GM10266 (cell line): Measurements from ENCODE around the gene CENPK.

Experiments used
- DNase-seq: peaks from one replicate; pipeline ENCODE4 v3.0.0; 2012; ENCODE audit errors: extremely low spot score
- TF ChIP-seq, protein P1 (sequence below): IDR thresholded peaks from 2 replicates; pipeline ENCODE4 v1.5.1; 2012; ENCODE audit warnings: mild to moderate bottlenecking, low read depth; ENCODE audit not compliant: control insufficient read depth, insufficient read depth; ENCODE audit errors: missing control alignments

The CENPK gene

DNA sequence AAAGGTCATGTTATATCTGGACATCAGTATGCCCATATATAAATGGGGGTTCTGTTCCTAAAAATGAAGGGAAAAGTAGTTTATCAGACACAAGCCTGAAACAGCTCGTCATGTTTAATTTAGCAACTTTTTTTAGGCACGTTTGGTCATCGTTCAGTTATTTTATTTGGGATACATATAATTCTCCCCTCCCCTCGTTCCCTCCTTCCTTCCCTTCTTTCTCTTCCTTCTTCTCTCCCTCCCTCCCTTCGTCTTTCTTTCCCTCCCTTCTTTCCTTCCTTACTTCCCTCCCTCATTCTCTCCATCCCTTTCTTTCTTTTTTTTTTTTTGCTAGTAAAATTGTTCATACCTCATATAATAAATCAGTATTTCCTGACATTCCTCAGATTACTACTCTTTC, 3.5 kb upstream of the CENPK start:
- TF ChIP-seq, protein P1, sequence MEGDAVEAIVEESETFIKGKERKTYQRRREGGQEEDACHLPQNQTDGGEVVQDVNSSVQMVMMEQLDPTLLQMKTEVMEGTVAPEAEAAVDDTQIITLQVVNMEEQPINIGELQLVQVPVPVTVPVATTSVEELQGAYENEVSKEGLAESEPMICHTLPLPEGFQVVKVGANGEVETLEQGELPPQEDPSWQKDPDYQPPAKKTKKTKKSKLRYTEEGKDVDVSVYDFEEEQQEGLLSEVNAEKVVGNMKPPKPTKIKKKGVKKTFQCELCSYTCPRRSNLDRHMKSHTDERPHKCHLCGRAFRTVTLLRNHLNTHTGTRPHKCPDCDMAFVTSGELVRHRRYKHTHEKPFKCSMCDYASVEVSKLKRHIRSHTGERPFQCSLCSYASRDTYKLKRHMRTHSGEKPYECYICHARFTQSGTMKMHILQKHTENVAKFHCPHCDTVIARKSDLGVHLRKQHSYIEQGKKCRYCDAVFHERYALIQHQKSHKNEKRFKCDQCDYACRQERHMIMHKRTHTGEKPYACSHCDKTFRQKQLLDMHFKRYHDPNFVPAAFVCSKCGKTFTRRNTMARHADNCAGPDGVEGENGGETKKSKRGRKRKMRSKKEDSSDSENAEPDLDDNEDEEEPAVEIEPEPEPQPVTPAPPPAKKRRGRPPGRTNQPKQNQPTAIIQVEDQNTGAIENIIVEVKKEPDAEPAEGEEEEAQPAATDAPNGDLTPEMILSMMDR = no peak
- DNase-seq = no peak

DNA sequence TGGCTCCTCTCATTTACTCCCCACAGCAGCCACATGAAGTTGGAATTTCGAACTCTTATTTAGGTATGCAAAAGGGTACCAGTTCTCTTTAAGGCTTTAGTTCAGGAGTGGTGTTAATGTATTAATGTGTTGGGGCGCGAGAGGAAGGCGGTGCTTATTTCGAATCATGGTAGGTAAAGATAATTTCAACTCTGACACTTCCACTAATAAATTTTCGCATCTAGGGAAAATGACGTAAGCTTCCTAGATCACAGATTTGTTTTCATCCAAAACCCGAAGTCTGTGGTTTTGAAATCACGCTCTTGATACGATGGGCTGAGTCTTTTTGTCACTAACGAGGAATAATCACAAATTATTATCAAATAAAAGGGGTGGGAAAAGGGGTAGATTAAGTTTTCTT, 809 bp upstream of the CENPK start:
- TF ChIP-seq, protein P1 = no peak
- no peak for DNase-seq

DNA sequence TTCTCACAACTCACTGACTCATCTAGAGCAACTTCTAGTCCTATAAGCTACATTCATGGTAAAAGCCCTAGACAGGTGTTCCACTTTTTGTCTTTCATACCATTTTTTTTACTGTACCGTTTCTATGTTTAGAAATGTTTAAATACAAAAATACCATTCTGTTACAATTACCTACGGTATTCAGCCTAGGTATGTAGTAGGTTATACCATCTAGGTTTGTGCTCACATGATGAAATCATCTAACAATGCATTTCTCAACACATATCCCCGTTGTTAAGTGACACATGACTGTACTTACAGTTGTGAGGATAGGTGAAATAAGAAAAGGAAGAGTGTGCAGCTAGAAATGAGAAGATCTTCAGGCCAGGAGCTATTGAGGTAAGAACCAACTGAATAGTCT, 6.2 kb downstream of the CENPK start:
- DNase-seq = no peak
- TF ChIP-seq, protein P1 = no peak

DNA sequence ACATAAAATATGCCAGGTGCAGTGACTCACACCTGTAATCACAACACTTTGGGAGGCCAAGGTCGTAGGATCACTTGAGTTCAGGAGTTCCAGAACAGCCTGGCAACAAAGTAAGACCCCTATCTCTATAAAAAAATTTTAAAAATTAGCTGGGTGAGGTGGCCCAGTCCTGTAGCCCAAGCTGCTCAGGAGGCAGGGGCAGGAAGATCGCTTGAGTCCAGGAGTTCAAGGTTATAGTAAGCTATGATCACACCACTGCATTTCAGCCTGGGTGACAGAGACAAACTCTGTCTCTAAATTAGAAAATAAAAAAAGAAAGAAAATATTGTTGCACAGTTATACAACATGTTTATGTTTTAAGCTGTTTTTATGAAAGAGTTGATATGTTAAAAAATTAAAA, 6.8 kb downstream of the CENPK start:
- TF ChIP-seq, protein P1 = no peak
- DNase-seq = no peak

DNA sequence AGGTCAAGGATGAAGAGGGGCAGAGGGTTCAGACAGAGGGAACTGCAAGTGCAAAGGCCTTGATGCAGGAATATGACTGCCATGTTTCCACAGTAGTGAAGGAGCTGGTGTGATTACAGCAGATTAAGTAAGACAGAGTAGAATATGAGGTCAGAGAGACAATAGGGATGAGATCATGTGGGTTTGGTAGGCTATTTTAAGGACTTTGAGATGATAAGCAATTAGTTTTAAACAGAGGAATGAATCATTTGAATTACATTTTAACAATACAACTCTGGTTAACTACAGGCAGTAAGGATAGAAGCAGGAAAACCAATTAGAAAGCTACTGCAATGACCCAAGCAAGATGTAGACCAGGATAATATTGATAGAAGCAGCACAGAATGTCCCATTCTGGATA, 7.7 kb downstream of the CENPK start:
- TF ChIP-seq, protein P1 = no peak
- no peak for DNase-seq

DNA sequence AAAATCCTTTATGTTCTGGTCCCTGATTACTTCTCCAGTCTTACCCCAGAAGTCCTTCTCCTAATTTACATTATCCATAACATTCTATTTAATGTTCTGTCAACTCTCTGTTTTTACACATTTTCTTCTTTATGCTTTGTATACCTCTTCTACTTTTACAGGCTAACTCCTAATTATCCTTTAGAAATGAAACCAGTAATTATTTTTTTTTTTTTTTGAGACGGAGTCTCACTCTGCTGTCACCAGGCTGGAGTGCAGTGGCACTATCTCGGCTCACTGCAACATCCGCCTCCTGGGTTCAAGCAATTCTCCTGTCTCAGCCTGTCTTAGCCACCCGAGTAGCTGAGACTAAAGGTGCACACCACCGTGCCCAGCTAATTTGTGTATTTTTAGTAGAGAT, 9.0 kb downstream of the CENPK start:
- TF ChIP-seq, protein P1 = no peak
- no peak for DNase-seq

DNA sequence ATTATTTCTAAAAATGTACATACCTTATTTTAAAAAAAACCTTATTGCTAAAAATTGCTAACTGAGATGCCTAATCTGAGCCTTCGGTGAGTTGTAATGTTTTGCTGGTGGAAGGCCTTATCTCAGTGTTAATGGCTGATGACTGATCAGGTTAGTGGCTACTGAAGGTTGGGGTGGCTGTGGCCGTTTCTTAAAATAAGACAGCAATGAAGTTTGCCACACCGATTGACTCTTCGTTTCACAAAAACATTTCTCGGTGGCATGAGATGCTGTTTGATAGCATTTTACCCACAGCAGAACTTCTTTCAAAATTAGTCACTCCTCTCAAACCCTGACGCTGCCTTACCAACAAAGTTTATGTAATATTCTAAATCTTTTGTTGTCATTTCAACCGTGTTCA, 14.7 kb downstream of the CENPK start:
- no peak for DNase-seq
- TF ChIP-seq, protein P1 = no peak
